Lung (tissue), 12 donors: ENCODE data around the gene FBXL13. TPM values are rescaled to one million over a fixed set of nuclear protein-coding genes. Genes with fewer than 3 reads are reported as not detected.

ENCODE experiments used
- ATAC-seq: fragments of 200-7000 bp; cut with Tn5 transposase; one replicate; pipeline ENCODE4 v1.9.1; 2020; ENCODE audit warnings: moderate number of reproducible peaks; ENCODE audit not compliant: insufficient read depth, low FRiP score
- DNase-seq, 3 donors: peaks; one replicate each; pipeline ENCODE4 v3.0.0-alpha.2; 2013 to 2017
- H3K27ac ChIP-seq, 2 donors: one replicate each; pipeline ENCODE4 v1.5.1; 2013; ENCODE audit warnings: mild to moderate bottlenecking in 2 of 2, moderate library complexity in 2 of 2, control low read depth in 1 of 2, inconsistent platforms in 1 of 2, low read depth in 1 of 2, low read length in 1 of 2
- H3K27me3 ChIP-seq, 3 donors: one replicate each; pipeline ENCODE4 v1.5.1; 2013; ENCODE audit warnings: low read length in 2 of 3; ENCODE audit not compliant: control insufficient read depth in 3 of 3, insufficient read depth in 3 of 3
- H3K36me3 ChIP-seq, 4 donors: one replicate each; pipeline ENCODE4 v1.5.1; 2013; ENCODE audit warnings: low read length in 4 of 4, mild to moderate bottlenecking in 1 of 4, moderate library complexity in 1 of 4; ENCODE audit not compliant: control insufficient read depth in 4 of 4, insufficient read depth in 4 of 4
- H3K4me1 ChIP-seq, 5 donors: one replicate each; pipeline ENCODE4 v1.5.1; 2013; ENCODE audit warnings: low read length in 5 of 5, mild to moderate bottlenecking in 2 of 5, moderate library complexity in 1 of 5; ENCODE audit not compliant: control insufficient read depth in 5 of 5, insufficient read depth in 5 of 5
- H3K4me3 ChIP-seq: one replicate; pipeline ENCODE4 v1.5.1; 2013; ENCODE audit warnings: mild to moderate bottlenecking, control low read depth, moderate library complexity
- H3K9ac ChIP-seq, 2 donors: one replicate each; pipeline ENCODE4 v1.5.1; 2013; ENCODE audit warnings: low read length in 2 of 2, control low read depth in 1 of 2; ENCODE audit not compliant: insufficient read depth in 1 of 2
- H3K9me3 ChIP-seq, 4 donors: one replicate each; pipeline ENCODE4 v1.5.1; 2013; ENCODE audit warnings: low read length in 3 of 4, mild to moderate bottlenecking in 1 of 4, moderate library complexity in 1 of 4; ENCODE audit not compliant: control insufficient read depth in 4 of 4, insufficient read depth in 3 of 4
- WGBS, 2 donors: extraction: QIAGEN DNeasy Blood & Tissue Kit; methylation state at CpG; one replicate each; pipeline ENCODE4 v1.1.7; 2013; 5-methylcytosine and 5-hydroxymethylcytosine counted together
- polyA plus RNA-seq, 2 donors: library from polyadenylated mRNA; stranded (reverse); fragments of 200-250 nt; gene quantifications; one replicate each; pipeline ENCODE4 v1.2.1, GENCODE V29; 2013
- total RNA-seq, 2 donors: library from RNA; depleted of rRNA in 1 of 2; stranded (reverse); fragments of >200 nt in 1 of 2; gene quantifications; one replicate each; pipeline ENCODE4 v1.2.1, GENCODE V29; 2014 to 2021
- TF ChIP-seq, protein P1 (sequence below): IDR thresholded peaks from 2 replicates; pipeline ENCODE4 v1.5.1; 2012; ENCODE audit warnings: mild to moderate bottlenecking; ENCODE audit errors: control extremely low read depth, extremely low read depth
- donor health status: control.
- donor health status: control.
- donor health status: Bipolar disorder and iron deficiency.
- donor health status: healthy.
- donor health status: DM: yes; HTN: yes; CAD: no.

Gene FBXL13
- total and polyA plus RNA-seq, 4 donors: 0.61 to 12.3 (median 3.7) TPM

DNA sequence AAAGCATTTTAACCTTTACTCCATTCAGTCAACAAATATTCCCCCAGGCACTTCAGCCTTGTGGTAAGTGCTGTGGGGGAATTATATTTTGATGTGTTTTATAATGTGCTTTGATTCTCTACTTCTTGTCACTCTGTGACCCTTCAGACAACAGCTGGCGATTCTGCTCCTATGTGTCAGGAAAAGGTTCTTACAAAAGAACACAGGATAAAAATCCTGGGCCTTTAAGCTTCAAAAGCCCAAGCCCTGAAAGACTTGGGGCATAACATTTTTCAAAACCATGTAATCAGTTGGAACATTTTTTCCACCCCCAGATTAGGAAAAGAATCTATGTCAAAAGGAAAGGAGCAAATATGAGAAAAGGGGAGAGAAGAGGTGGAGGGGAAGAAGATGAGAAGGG, 199.6 kb downstream of the FBXL13 start:
- no peak overlapping the region for H3K27ac ChIP-seq
- TF ChIP-seq, protein P1, sequence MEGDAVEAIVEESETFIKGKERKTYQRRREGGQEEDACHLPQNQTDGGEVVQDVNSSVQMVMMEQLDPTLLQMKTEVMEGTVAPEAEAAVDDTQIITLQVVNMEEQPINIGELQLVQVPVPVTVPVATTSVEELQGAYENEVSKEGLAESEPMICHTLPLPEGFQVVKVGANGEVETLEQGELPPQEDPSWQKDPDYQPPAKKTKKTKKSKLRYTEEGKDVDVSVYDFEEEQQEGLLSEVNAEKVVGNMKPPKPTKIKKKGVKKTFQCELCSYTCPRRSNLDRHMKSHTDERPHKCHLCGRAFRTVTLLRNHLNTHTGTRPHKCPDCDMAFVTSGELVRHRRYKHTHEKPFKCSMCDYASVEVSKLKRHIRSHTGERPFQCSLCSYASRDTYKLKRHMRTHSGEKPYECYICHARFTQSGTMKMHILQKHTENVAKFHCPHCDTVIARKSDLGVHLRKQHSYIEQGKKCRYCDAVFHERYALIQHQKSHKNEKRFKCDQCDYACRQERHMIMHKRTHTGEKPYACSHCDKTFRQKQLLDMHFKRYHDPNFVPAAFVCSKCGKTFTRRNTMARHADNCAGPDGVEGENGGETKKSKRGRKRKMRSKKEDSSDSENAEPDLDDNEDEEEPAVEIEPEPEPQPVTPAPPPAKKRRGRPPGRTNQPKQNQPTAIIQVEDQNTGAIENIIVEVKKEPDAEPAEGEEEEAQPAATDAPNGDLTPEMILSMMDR: no peak
- 91 to 92% methylated on average over 1 of the region's 1 CpG for WGBS, 2 donors

DNA sequence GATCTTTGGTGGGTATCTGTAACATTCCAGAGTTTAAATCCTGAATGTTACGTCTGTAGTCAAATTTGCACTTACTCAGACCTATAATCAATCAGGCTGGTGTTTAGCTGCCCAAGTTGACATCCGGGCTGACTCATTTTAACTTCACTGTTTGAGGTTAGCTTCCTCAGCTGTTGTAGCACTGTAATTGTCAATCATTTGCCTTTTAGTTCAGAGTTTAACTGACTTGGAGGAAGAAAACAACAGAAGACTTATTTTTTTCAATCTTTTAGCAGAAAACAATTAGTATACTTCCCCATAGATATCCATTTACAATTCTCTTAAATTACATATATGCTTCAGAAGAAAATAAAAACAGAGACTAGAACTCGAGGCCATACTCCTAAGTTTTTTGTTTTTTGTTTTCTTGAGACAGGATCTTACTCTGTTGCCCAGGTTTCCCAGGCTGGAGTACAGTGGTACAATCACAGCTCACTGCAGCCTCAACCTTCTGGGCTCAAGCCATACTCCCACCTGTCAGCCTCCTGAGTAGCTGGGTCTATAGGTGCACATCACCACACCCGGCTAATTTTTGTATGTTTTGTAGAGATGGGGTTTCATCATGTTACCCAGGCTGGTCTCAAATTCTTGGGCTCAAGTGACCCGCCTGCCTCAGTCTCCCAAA, 200.3 kb downstream of the FBXL13 start:
- no peak overlapping the region for H3K4me3 ChIP-seq
- H3K36me3 ChIP-seq: no peaks in the 10 kb centered on the region
- H3K27ac ChIP-seq: no peak overlapping the region
- 68 to 69% methylated on average over 5 of the region's 5 CpGs for WGBS, 2 donors
- no peak overlapping the region for H3K9ac ChIP-seq
- TF ChIP-seq, protein P1: no peak
- H3K4me1 ChIP-seq: no peaks in the 10 kb centered on the region
- DNase-seq: peak in 1 of 3 donors; percentile 23
- no peaks in the 10 kb centered on the region for H3K27me3 ChIP-seq
- no peaks in the 10 kb centered on the region for H3K9me3 ChIP-seq
- no peak for ATAC-seq

More for the DNA sequence above, 199.6 kb downstream of the FBXL13 start:
- Histone ChIP-seq H3K4me3 (no peak overlapping the region), H3K9ac (no peak overlapping the region), H3K4me1 (no peaks in the 10 kb centered on the region), H3K36me3 (no peaks in the 10 kb centered on the region), H3K27me3 (no peaks in the 10 kb centered on the region), H3K9me3 (no peaks in the 10 kb centered on the region)
- no peak for ATAC-seq
- no peak for DNase-seq

DNA sequence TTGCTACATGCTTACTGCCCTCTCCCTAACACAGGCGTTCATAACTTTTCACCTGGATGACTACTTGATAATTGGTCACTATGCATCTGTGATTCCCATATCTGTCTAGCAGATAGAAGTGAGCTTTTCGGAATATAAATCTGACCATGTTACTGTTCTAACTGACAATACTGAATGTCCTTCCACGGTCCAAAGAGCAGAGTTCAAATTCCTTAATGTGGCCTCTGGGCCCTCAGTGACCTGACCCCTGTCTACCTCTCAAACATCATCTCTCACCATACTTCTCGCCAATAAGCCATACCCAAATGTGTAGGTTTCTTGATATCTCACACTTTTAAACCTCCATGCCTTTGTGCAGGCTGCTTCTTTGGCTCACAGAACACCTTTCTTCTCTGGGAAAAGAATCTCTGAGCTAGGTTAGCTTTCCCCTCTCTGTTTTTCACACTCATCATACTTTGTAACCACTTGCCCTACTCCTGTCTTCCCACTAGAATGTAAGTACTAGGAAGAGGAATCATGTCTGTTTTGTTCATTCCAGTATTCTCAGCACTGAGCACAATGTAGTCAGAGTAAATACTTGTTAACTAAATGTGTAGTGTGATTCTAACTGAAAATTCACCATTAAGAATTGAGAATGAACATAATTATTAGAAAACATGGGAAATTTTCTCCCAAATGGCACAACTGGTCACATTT, 201.0 kb downstream of the FBXL13 start:
- Histone ChIP-seq H3K4me1 (no peaks in the 10 kb centered on the region), H3K4me3 (no peak overlapping the region), H3K36me3 (no peaks in the 10 kb centered on the region), H3K9ac (no peak overlapping the region), H3K27ac (no peak overlapping the region), H3K9me3 (no peaks in the 10 kb centered on the region), H3K27me3 (no peaks in the 10 kb centered on the region)
- TF ChIP-seq, protein P1: no peak
- ATAC-seq (no peak), DNase-seq (no peak)
- 91% methylated on average over 4 of the region's 4 CpGs for WGBS, 2 donors
